ENCODE measurements around the gene SUGP2. TPM values are rescaled to one million over a fixed set of nuclear protein-coding genes. Genes with fewer than 3 reads are reported as not detected.
A peak's percentile ranks its signal among the peaks of the same experiment; 100 is the strongest.

The SUGP2 gene
- polyA plus RNA-seq, 1 donor from 2014 or later: 204 TPM

DNA sequence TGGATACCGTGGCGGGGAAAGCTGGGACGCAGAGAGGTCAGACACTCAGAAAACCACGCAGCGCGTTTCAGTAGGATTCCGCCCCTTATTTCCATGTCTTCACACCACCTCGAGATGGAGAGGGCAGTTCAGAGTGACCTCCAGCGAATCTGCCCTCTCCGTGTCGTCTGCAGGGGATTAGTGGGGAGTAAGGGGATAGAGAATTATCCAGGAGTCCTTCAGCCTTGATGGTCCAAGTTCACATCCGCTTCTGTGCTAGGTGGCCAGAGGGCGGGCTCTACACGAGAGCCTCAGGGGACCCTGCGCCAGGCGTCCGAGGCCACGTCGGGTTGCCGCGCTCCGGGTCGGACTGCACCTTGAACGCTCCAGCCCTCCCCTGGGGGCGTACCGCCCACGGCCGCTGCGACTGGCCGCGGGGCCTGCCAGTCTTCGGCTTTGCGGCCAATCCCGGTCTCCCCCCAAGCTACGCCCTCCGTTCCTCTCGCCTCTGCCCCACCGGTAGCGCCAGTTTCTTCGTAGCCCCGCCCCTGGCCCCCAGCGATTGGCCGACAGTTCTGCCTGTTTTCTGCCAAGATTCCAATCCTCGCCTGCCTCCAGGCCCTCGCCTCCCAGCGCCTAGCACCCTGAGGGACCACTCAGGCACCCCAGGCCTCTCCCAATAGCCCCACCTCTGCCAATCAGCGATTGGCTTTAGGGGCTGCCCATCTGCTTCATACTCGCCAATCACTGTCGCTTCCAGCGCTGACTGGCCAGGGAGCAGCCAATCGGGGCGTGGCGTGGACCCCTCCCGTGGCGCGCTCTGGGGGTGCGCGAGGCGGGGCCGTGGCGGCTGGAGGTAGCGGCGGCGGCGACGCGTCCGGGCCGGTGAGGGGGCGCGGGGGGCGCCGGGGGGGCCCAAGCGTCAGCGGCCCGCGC is 30.1 kb upstream of the SUGP2 start, which contains the start of gene SLC25A42:
SLC25A42 (plus strand) TSS at position 812 of the 915 bp plus-strand sequence. CDS start 32,131 bp downstream, outside the sequence.
- TF ChIP-seq EP300 (conservative IDR thresholded peaks at IDR 0.05; ENCODE audit: poor library complexity, severe bottlenecking) (peak; percentile 48), MXI1 (conservative IDR thresholded peaks at IDR 0.05; ENCODE audit: poor library complexity, severe bottlenecking) (peak; percentile 63), POLR2AphosphoS5 (IDR thresholded peaks at IDR 0.05) (peak; percentile 53), REST (IDR thresholded peaks at IDR 0.05; ENCODE audit: borderline replicate concordance) (no peak), EZH2 (IDR thresholded peaks at IDR 0.05; ENCODE audit: borderline replicate concordance, insufficient read depth, low read length, poor library complexity, severe bottlenecking) (no peak), TAF1 (IDR thresholded peaks at IDR 0.05; ENCODE audit: low read depth) (peak; percentile 49), RAD21 (conservative IDR thresholded peaks at IDR 0.05) (no peak)
- TF ChIP-seq, protein P1, sequence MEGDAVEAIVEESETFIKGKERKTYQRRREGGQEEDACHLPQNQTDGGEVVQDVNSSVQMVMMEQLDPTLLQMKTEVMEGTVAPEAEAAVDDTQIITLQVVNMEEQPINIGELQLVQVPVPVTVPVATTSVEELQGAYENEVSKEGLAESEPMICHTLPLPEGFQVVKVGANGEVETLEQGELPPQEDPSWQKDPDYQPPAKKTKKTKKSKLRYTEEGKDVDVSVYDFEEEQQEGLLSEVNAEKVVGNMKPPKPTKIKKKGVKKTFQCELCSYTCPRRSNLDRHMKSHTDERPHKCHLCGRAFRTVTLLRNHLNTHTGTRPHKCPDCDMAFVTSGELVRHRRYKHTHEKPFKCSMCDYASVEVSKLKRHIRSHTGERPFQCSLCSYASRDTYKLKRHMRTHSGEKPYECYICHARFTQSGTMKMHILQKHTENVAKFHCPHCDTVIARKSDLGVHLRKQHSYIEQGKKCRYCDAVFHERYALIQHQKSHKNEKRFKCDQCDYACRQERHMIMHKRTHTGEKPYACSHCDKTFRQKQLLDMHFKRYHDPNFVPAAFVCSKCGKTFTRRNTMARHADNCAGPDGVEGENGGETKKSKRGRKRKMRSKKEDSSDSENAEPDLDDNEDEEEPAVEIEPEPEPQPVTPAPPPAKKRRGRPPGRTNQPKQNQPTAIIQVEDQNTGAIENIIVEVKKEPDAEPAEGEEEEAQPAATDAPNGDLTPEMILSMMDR (IDR thresholded peaks at IDR 0.05; ENCODE audit: poor library complexity, severe bottlenecking): no peak
- Histone ChIP-seq H3K9me2 (ENCODE audit: insufficient read depth, low read length) (no peaks in the 10 kb centered on the region), H3F3A (ENCODE audit: insufficient read depth, low read length, poor library complexity, severe bottlenecking) (no peaks in the 10 kb centered on the region), H3K4me2 (ENCODE audit: low read length) (peak within 1 kb of the TSS; percentile 95), H3K27ac (ENCODE audit: low read length) (peak within 1 kb of the TSS; percentile 48), H3K79me2 (replicated peaks; ENCODE audit: insufficient read depth, low read length) (no peaks in the 10 kb centered on the region), H2AFZ (ENCODE audit: low read depth, low read length) (peak within 1 kb of the TSS; percentile 67), H3K4me3 (ENCODE audit: low read length) (peak within 1 kb of the TSS; percentile 84), H3K36me3 (ENCODE audit: insufficient read depth, low read length) (no peaks in the 10 kb centered on the region), H3K27me3 (ENCODE audit: insufficient read depth, low read depth, low read length) (no peaks in the 10 kb centered on the region), H3K9me3 (ENCODE audit: low read length) (no peaks in the 10 kb centered on the region), H4K20me1 (ENCODE audit: insufficient read depth) (no peaks in the 10 kb centered on the region), H3K9ac (ENCODE audit: low read length) (peak within 1 kb of the TSS; percentile 71)

DNA sequence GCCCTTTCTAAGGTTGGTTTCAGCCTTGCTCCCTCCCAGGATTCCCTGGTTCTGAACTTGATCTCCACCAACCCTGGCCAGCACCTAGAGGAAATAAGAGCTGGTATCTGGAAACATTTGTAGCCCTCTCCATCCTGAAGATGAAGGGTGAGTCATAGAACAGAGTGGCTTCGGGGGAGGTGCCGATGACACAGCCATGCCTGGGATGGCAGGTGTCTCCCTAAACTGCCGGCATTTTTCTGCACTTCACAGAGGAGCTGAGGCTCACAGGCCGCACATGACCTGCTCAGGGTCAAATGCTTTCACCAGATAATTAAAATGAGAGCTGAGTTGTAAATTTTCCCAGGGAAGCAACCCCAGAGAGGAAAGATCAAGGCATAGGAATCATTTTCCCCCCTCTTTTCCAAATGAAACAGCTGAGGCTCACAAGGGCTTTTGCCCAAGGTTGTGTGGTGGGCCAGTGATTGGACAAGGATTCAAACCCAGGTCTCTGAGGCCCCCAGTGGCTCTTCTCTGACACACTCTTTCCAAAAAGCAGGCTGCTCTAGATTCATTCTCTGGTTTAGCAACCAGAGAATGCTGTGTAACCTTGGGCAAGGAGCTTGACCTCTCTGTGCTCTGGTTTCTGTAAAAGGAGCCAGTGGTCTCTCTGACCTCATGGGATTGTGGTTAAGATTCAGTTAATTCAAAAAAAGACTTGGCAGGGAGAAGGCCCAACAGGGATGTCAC is 29.3 kb upstream of the SUGP2 start:
- no peaks in the 10 kb centered on the region for H3K27me3 ChIP-seq (ENCODE audit: insufficient read depth, low read depth, low read length)
- peak overlapping the region; percentile 84 for H3K4me3 ChIP-seq (ENCODE audit: low read length)
- no peaks in the 10 kb centered on the region for H4K20me1 ChIP-seq (ENCODE audit: insufficient read depth)
- H3K9me3 ChIP-seq (ENCODE audit: low read length): no peaks in the 10 kb centered on the region
- H3K9ac ChIP-seq (ENCODE audit: low read length): peak overlapping the region; percentile 63
- peak overlapping the region; percentile 67 for H2AFZ ChIP-seq (ENCODE audit: low read depth, low read length)
- H3K36me3 ChIP-seq (ENCODE audit: insufficient read depth, low read length): no peaks in the 10 kb centered on the region
- no peak for TF ChIP-seq RAD21 (conservative IDR thresholded peaks at IDR 0.05)
- no peak for TF ChIP-seq TAF1 (IDR thresholded peaks at IDR 0.05; ENCODE audit: low read depth)
- no peak for TF ChIP-seq SMC3 (conservative IDR thresholded peaks at IDR 0.05; ENCODE audit: poor library complexity)
- no peak for TF ChIP-seq EZH2 (IDR thresholded peaks at IDR 0.05; ENCODE audit: borderline replicate concordance, insufficient read depth, low read length, poor library complexity, severe bottlenecking)
- no peak for TF ChIP-seq MXI1 (conservative IDR thresholded peaks at IDR 0.05; ENCODE audit: poor library complexity, severe bottlenecking)
- TF ChIP-seq REST (IDR thresholded peaks at IDR 0.05; ENCODE audit: borderline replicate concordance): no peak
- TF ChIP-seq, protein P1 (IDR thresholded peaks at IDR 0.05; ENCODE audit: poor library complexity, severe bottlenecking): no peak
- TF ChIP-seq EP300 (conservative IDR thresholded peaks at IDR 0.05; ENCODE audit: poor library complexity, severe bottlenecking): no peak
- no peak for TF ChIP-seq POLR2AphosphoS5 (IDR thresholded peaks at IDR 0.05)
- no peaks in the 10 kb centered on the region for H3K79me2 ChIP-seq (replicated peaks; ENCODE audit: insufficient read depth, low read length)
- H3K27ac ChIP-seq (ENCODE audit: low read length): peak overlapping the region; percentile 48
- H3K9me2 ChIP-seq (ENCODE audit: insufficient read depth, low read length): no peaks in the 10 kb centered on the region
- H3F3A ChIP-seq (ENCODE audit: insufficient read depth, low read length, poor library complexity, severe bottlenecking): no peaks in the 10 kb centered on the region
- H3K4me2 ChIP-seq (ENCODE audit: low read length): peak overlapping the region; percentile 95

All from neural cell (in vitro differentiated cells).